Lower lobe of right lung (tissue), 2 donors: ENCODE results near the gene AFAP1. TPM values are rescaled to one million over a fixed set of nuclear protein-coding genes. Genes with fewer than 3 reads are reported as not detected.

Source experiments
- ATAC-seq, 2 donors: fragments of 200-7000 bp; cut with Tn5 transposase; one replicate each; pipeline ENCODE4 v1.9.1; 2020 to 2022; ENCODE audit warnings: mild to moderate bottlenecking in 2 of 2, moderate library complexity in 2 of 2
- DNase-seq: peaks from one replicate; pipeline ENCODE4 v3.0.0-alpha.2; 2020
- H3K27ac ChIP-seq: fragments of 200-600 bp; one replicate; pipeline ENCODE4 v1.8.0; 2022
- H3K27me3 ChIP-seq: fragments of 200-600 bp; one replicate; pipeline ENCODE4 v1.8.0; 2022; ENCODE audit warnings: low read depth
- H3K36me3 ChIP-seq: fragments of 200-600 bp; one replicate; pipeline ENCODE4 v1.8.0; 2022; ENCODE audit warnings: mild to moderate bottlenecking
- H3K4me1 ChIP-seq: fragments of 200-600 bp; one replicate; pipeline ENCODE4 v1.8.0; 2022
- H3K4me3 ChIP-seq: fragments of 200-600 bp; one replicate; pipeline ENCODE4 v1.8.0; 2022; ENCODE audit warnings: mild to moderate bottlenecking
- H3K9me3 ChIP-seq: fragments of 200-600 bp; one replicate; pipeline ENCODE4 v1.8.0; 2022
- intact Hi-C: fragments of 100-400 bp; cut with DNase I; formaldehyde crosslinking; loops from one replicate; pipeline ENCODE4 v1.11.0; 2022
- total RNA-seq: library from RNA; stranded (reverse); fragmentation: NEBNext Ultra II Directional; extraction: Animal tissue kit (Norgen Biotek cat#: 25700); gene quantifications from one replicate; pipeline ENCODE4 v1.2.1, GENCODE V29; 2021
- TF ChIP-seq, protein P1 (sequence below): fragments of 200-600 bp; IDR thresholded peaks from one replicate; pipeline ENCODE4 v1.8.0; 2022; ENCODE audit warnings: antibody characterized with exemption, mild to moderate bottlenecking
- donor health status: DM: no; HTN: yes; CAD: no; lungs with severe emphysema.

Gene AFAP1
- total RNA-seq, 1 donor from 2014 or later: 21.0 TPM

DNA sequence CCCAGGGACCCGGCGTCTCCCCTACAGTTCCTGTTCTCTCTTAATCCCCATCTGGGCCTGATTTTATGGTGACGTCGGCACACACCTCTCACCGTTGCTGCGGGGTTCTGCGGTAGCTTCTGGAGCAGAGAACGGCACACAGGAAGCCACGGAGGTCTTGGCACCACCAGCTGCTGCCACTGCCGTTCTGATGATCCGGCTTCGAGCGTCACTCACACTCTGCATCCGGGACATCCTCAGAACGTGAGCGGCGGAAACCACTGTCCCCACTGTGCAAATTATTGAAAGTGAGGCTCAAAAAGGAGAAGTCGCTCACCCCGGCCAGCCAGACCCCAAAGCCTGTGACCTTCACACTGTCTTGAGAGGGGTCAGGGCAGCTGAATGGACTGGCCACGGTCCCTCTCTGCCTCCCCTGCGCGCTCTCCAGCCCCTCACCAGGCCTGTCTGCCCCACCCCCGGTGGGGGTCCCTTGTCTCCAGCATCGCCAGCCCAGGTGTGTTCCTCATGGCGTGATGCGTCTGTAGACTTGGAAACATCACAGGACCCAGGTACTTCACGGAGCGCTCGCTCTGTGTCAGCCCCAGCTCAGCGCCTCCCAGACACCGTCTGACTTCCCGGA lies 201.1 kb downstream of the AFAP1 start:
- Histone ChIP-seq H3K36me3 (no peaks in the 10 kb centered on the region), H3K9me3 (no peaks in the 10 kb centered on the region), H3K4me1 (no peaks in the 10 kb centered on the region), H3K27ac (no peak overlapping the region), H3K27me3 (no peaks in the 10 kb centered on the region), H3K4me3 (no peak overlapping the region)
- TF ChIP-seq, protein P1, sequence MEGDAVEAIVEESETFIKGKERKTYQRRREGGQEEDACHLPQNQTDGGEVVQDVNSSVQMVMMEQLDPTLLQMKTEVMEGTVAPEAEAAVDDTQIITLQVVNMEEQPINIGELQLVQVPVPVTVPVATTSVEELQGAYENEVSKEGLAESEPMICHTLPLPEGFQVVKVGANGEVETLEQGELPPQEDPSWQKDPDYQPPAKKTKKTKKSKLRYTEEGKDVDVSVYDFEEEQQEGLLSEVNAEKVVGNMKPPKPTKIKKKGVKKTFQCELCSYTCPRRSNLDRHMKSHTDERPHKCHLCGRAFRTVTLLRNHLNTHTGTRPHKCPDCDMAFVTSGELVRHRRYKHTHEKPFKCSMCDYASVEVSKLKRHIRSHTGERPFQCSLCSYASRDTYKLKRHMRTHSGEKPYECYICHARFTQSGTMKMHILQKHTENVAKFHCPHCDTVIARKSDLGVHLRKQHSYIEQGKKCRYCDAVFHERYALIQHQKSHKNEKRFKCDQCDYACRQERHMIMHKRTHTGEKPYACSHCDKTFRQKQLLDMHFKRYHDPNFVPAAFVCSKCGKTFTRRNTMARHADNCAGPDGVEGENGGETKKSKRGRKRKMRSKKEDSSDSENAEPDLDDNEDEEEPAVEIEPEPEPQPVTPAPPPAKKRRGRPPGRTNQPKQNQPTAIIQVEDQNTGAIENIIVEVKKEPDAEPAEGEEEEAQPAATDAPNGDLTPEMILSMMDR: no peak
- DNase-seq: peak; percentile 40
- intact Hi-C loops: no loop called here
- ATAC-seq: no peak

GRCh38 chr4:7737752-7738457 lies 201.8 kb downstream of the AFAP1 start:
- Histone ChIP-seq H3K27me3 (no peaks in the 10 kb centered on the region), H3K27ac (no peak overlapping the region), H3K36me3 (no peaks in the 10 kb centered on the region), H3K9me3 (no peaks in the 10 kb centered on the region), H3K4me1 (no peaks in the 10 kb centered on the region), H3K4me3 (no peak overlapping the region)
- ATAC-seq: no peak
- DNase-seq: peak; percentile 32
- TF ChIP-seq, protein P1: no peak
- intact Hi-C loops: no loop called here

DNA sequence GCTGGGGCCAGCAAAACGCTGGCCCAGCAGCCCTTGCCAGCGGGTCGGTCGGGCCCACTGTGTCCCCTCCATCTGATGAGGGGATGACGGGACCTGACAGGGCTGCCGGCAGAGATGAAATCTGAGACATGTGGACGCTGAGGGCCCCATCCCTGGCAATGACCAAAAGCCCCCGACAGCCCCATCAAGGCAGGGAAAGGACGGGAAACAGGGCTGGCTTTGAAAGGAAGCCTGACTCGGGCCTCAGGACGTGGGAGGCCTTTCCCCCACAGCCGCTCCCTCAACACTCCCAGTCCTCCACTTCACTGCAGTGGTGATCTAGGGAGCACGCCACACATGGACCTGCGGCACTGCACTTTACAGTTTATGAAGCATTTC lies 202.4 kb downstream of the AFAP1 start:
- H3K4me1 ChIP-seq: no peaks in the 10 kb centered on the region
- no peak overlapping the region for H3K4me3 ChIP-seq
- no peaks in the 10 kb centered on the region for H3K9me3 ChIP-seq
- H3K27ac ChIP-seq: no peak overlapping the region
- H3K27me3 ChIP-seq: no peaks in the 10 kb centered on the region
- intact Hi-C loops: no loop called here
- TF ChIP-seq, protein P1: no peak
- ATAC-seq (no peak), DNase-seq (peak; percentile 28)
- no peaks in the 10 kb centered on the region for H3K36me3 ChIP-seq

GRCh38 chr4:7736436-7737267 lies 203.0 kb downstream of the AFAP1 start:
- Histone ChIP-seq H3K4me1 (no peaks in the 10 kb centered on the region), H3K36me3 (no peaks in the 10 kb centered on the region), H3K9me3 (no peaks in the 10 kb centered on the region), H3K27me3 (no peaks in the 10 kb centered on the region), H3K4me3 (no peak overlapping the region), H3K27ac (no peak overlapping the region)
- peak; percentile 41 for DNase-seq
- no peak for ATAC-seq
- intact Hi-C loops: no loop called here
- TF ChIP-seq, protein P1: no peak

- peak; percentile 42 for DNase-seq
- Histone ChIP-seq H3K27me3 (no peaks in the 10 kb centered on the region), H3K36me3 (no peaks in the 10 kb centered on the region), H3K4me1 (no peaks in the 10 kb centered on the region), H3K4me3 (no peak overlapping the region), H3K9me3 (no peaks in the 10 kb centered on the region), H3K27ac (no peak overlapping the region)
- ATAC-seq: no peak
- intact Hi-C loops: no loop called here
- TF ChIP-seq, protein P1: no peak
These were observed 203.7 kb downstream of the AFAP1 start for GRCh38 chr4:7735961-7736360.
